GM18511 (cell line): ENCODE data around the gene INS.
"Not testable (repeated sequence)": the region's sequence is repeated elsewhere in the genome, so short reads cannot be mapped to it uniquely, and the experiment has no call there.

Experiments used
- ATAC-seq: cut with Tn5 transposase; IDR thresholded peaks from one replicate; pipeline ENCODE4 v1.9.1; 2021; ENCODE audit warnings: mild to moderate bottlenecking, moderate library complexity; ENCODE audit not compliant: unreplicated experiment

The INS gene

DNA sequence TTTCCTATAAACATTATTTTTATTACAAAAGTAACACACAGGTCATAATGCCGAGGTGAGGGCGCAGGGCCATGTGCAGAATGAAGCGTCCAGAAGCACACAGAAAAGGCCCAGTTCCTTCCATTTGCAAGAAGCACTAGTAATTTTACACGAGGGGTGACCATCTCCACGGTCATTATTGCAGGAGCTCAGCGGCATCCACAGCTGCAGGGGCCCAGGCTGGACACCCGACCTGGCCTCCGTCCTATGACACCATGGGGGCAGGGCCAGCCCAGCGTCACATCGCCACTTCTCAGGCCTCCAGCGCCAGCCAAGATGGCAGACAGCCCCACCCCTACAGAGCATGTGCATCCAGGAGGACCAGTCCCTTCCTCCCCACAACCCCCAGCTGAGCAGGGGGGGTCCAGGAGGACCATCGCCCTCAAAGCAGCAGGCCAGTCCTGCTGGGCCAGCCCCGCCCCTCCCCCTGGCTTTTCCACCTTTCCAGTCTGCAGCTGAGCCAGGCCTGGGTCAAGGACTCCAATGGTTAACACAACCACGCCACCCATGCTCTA lies 25.3 kb downstream of the INS start:
- ATAC-seq, result no peak

DNA sequence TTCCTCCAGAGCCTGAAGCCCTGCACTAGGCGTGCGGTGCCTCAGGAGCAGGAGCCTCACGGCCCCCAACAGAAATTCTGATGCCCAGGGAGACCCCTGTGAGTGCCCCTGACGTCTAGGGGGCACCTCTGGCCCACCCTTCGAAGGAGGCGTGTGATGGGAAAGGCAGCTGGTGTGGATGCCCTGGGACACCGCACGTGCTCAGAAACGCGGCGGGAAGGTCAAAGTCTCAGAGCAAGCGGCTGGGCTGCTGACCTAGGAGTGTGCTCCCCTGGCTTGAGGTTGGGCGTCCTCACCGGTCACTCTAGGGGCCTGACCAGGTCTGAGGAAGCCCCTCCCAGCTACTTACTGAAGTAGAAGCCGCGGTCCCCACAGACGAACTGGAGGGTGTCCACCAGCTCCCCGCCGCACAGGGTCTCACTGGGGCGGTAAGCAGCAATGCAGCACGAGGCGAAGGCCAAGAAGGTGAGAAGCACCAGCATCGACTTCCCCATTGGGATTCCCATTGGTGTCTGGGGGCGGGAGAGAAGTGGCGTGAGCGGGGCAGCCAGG lies 25.9 kb downstream of the INS start:
- no peak for ATAC-seq

DNA sequence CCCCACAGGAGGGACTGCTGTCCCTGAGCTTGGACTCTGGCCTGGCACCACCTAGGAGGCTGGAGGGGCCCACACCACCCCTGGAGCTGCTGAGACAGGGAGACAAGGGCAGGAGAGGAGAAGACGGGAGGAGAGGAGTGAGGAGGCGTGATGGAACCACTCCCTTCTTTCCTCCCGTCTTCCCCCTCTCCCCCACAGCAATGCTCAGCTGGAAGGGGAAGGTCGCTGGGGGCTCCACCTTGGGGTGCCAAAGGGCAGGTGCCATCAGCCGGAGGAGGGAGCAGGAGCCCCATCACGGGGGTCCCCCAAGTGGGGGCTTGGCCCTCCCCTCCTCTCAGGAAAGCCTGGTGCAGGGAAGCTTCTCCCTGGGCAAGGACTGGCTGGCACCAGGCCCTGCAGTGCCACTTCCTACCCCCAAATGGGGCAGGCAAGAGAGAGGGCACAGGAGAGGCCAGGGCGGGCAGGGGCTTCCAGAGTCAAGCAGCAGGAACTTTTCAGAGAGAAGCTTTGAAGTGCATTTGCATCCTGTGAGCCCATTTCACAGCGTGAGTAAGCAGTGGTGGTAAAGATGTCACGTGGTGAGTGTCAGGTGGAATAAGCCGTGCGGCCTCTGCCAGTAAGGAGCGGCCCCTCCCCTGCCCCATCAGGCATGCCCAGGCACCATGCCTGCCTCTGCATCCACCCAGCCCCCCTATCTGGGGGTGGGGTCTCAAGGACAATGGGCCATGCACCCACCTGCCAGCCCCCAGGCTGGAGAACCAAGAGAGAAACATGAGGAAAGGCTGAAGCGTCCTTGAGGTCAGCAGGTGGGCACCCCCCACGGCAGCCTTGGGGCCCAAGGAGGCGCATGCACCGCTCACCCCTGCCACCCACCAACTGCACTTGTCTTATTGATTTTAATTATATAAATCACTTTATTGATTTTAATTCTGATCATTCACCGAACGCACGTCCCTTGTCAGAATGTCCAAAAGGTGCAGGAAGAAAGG lies 26.7 kb downstream of the INS start:
- no peak for ATAC-seq

DNA sequence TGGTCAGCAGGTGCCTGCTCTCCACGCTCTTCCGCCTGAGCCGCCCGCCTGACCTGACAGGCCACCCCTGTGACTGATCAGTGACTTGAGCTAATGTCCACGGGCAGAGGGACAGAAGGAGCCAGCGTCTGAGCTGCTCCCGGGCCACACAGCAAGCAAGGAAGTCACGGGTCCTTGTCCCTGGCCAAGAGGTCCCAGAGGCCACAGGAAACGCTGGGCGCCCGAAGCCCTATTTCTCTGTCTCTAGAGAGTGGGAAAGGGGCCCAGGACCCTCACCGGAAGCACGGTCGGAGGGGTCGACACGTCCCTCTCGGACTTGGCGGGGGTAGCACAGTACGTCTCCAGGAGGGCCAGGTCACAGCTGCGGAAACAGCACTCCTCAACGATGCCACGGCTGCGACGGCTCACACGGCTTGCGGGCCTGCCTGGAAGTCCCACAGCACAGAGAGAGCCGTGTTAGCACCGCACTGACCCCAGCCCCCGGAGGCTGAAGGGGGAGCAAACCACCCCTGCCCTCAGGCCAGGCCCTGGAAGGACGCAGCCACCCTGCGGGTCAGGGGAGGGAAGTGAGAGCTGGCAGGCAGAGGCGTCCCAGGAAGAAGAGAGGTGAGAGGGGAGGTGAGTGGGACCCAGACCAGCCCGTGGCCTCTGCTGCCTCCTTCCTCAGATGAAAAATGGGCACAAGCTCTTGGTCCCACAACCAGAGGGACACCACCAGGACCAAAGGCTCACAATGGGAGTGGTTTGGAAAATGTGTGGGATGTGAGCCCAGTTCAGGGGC lies 27.6 kb downstream of the INS start:
- no peak for ATAC-seq

DNA sequence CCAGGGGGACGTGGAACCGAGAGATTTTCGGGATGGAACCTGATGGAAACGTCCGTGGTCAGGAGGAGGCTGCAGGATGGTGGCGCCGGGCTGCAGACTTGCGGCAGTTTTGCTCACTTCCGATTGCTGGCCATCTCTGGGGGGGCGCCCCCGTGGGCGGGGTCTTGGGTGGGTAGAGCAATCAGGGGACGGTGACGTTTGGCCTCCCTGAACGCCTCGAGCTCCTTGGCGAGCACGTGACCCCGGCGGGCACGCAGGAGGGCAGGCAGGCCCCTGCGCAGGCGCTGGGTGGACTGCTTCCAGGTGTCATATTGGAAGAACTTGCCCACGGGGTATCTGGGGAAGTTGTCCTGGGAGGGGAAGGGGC lies 28.2 kb downstream of the INS start:
- no peak for ATAC-seq

DNA sequence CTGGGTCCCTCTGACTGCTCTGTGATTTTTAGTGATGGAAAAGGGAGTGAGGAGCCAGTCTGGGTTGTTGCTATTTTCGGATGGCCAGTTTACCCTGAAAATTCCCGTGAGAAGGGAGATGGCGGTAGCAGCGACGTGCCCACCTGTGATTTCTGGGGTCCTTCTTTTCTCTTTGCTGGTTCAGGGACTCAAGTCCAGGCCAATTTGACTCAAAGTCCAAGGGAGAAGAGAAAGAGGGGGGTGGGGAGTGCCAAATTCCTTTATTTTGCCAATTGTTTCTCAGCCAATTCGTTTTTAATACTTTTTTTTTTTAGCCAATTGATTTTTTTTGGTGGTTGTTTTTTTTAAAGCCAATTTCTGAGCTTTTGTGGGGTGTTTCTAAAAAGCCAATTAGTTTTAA lies 28.8 kb downstream of the INS start:
- no peak for ATAC-seq

DNA sequence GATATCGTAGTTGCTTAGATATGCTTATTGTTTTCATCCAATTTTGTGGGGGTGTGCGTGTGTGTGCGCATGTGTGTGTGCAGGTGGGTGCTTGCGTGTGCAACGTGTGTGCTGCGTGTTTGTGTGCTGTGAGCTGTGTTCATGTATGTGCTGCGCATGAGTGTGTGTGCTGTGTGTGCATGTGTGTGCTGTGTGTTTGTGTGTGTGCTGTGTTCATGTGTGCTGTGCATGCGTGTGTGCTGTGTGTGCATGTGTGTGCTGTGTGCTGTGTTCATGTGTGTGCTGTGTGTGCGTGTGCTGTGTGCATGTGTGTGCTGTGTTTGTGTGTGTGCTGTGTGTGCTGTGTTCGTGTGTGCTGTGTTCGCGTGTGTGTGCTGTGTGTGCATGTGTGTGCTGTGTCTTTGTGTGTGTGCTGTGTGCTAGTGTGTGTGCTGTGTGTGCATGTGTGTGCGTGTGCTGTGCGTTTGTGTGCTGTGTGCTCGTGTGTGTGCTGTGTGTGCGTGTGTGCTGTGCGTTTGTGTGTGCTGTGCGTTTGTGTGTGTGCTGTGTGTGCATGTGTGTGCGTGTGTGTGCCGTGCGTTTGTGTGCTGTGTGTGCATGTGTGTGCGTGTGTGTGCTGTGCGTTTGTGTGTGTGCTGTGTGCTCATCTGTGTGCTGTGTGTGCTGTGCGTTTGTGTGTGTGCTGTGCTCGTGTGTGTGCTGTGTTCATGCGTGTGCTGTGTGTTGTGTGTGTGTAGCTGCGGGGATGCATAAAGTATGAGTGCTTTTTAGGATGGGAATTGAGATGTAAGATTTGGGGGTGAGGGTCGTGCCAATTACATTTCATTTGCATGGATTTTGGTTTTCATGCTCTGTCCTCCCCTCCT lies 29.4 kb downstream of the INS start:
- ATAC-seq, result no peak

DNA sequence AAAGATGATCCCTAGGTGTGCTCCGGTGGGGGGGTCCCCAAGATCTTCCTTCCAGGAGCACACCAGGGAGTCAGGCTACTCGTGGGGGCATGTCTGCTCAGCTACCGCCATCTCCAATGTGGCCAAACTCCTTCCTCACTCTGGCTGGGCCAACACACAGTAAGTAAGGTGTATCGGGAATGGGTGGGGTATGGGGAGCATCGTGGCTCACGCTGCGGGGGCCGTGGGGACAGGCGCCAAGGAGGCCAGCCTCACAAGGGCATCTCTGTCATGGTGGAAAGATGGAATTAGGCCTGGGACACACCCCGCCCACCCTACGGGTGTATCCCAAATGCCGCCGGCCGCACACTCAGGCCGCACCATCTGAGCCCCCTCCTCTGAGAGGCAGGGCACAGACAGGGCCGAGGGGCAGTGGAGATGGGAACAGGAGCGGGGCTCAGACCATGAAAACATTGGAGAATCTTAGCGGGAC lies 30.1 kb downstream of the INS start:
- no peak for ATAC-seq

DNA sequence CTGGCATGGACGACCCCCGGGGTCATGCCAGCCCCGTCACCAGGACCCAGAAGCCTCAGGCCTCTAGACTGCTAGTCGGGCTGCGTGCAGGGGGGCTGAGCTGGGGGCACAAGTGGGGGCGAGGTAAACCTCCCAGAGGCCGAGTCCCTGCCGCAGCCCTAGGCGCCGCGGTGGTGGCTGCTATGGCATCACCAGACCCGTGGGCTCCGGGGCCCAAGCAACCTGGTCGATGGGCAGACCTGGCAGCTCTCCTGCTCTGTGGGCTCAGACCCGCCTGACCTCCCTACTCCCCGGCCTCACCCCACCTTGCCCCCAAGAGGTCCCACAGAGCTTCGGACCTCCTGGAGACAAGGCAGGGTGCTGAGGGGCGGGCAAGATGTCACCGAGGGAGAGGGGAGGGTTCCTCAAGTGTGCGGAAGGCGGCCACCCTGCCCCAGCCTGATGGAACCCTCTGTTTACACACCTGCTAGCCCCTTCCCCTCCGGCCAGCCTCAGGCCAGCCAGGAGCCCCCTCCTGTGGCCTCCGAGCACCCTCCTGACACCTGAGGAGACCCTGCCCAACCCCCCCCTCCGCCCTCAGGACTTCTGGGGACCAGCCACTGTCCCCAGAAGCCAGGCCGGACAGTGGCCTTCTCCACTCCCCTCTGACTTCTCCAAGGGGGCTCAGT lies 31.2 kb downstream of the INS start:
- no peak for ATAC-seq

DNA sequence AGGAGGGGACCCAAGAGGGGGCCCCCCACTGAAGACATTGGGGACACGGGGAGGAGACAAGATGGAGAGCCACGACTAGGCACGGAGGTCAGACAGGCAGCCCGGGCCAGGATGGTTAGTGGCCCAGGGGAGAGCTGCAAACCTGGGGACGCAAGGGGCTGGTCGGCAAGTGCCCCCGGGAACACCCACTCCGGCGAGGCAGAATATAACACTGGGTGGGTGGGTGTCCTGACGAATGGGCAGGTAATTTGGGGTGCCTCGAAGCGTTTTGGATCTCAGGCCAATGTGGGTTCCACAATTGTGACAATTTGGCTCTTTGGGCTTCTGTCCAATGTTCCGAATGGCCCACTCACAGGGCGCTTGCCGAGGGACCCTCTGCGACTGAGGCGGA lies 31.7 kb downstream of the INS start:
- ATAC-seq, result no peak

DNA sequence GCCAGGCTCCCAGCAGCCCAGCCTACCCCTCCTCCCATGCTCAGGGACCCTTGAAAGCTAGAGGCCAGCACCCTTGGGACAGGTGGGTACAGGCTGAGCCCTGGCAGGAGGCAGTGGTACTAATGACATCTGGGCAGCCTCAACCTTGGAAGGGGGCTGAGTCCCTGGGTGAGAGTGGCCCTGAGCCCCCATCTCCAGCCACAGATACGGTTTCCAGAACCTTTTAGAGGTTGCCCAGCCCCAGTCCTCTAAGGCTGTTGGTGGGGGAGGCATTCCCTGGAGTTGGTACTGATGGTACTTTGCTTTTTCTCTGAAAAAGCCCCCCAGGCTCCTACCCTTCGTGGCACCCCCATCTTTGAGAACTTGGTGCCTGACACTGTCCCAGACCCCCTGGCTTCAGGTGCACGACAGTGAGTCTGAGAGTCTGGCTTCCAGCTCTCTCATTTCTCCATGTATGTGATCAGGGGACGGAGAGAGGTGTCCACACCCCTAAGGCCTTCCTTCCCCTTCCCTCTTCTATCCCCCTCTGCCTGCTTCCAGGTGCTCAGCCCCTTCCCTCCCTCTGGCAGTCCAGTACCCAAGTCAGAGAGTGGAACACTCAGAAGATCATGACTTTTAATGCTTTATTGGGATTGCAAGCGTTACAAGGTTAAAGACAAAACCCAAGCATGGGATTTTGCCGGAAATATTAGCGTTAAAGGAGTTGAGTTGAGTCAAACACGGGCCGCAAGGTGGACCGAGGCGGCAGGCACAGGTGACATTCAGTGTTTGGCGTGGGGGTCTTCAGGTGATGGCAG lies 32.3 kb downstream of the INS start:
- no peak for ATAC-seq

DNA sequence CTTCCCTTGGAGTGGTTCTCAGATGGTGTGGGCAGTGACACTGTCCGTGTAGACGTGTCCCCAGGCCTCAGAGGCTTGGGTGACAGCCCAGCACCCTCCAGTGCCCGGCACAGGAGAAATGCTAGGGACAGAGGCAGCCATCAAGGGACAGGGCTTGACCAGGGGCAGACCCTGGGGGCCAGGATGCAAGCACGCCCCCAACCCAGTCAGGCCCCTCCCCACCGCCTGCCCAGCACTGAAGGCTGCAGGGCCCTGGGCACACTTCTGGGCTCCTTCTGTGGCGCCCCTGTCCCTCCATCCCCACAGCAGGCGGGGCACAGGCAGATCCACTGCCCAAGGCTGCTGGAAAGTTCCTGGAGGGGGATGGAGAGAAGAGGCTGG lies 32.9 kb downstream of the INS start:
- ATAC-seq, result no peak

DNA sequence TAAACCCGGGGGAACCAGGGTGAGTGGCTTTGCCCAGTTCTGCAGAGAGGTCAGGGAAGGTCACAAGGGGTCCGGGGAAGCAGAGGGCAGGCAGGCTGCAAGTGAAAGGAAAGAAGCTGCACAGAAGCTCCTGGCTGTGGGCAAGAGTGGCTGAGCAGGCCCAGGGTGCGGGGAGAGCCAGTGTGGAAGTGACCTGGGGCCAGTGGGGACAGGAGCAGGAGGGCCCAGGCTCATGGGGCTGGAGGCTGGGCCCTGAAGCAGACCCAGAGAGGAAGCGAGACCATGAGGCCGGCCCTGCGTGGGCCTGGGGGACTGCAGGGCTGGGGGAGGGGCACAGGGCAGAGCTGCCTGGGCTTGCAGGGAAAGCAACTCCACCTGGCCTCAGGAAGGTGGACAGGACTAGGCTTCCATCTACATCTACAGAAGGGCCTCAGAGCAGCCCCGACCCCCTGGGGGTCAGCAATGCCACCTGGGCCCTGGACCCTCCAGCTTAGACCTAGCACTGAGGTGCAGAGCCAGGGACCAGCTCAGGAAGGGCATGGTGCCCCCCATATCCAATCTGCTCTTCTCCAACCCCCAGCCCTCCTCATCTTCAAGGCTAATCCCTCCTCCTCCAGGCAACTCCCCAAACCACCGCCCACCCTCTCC lies 33.4 kb downstream of the INS start:
- no peak for ATAC-seq

DNA sequence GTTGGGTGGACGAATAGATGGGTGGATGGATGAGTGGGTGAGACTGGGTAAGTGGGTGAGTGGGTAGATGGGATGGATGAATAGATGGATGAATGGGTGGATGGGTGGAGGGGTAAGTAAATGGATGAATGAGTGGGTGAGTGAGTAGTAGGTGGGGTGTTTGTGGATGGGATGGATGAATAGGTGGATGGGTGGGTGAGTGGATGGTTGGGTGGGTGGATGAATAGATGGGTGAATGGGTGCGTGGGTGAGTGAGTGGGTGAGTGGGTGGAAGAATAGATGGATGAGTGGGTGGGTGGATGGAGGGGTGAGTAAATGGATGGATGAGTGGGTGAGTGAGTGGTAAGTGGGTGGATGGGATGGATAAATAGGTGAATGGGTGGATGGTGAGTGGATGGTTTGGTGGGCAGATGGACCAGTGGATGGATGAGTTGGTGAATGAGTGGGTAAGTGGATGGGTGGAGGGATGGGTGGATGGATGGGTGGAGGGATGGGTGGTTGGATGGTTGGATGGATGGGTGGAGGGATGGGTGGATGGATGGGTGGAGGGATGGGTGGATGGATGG lies 34.4 kb downstream of the INS start:
- ATAC-seq, result no peak

DNA sequence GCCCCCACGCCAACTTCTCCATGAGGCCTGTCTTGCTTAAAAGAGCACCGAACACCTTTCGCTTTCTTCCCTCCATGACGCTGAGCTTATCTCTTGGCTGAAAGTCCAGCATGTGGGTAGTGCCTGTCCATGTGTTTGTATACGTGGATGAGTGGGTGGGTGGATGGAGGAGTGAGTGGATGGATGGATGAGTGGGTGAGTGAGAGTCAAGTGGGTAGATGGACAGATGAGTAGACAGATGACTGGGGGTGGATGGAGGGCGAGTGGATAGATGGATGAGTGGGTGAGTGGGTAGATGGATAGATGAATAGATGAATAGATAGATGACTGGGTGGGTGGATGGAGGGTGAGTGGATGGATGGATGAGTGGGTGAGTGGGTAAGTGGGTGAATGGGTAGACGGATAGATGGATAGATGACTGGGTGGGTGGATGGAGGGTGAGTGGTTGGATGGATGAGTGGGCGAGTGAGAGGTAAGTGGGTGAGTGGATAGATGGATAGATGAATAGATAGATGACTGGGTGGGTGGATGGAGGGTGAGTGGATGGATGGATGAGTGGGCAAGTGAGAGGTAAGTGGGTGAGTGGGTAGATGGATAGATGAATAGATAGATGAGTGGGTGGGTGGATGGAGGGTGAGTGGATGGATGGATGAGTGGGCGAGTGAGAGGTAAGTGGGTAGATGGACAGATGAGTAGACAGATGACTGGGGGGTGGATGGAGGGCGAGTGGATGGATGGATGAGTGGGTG lies 36.1 kb downstream of the INS start:
- not testable (repeated sequence) for ATAC-seq

DNA sequence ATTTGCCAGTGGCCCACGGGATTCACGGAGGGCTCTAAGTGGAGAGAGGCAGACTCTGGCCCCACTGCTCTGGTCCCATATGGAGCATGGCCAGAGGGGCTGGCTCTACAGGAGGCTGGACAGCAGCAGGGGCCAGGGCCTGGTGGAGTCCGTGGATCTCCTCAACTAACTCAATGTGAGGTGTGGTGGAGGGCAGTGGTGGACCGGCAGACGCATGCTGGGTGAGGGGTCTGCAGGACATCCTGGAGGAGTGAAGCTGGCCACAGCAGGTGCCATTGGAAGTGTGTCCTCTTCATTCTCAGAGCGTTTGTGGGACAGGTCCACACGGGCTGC lies 37.4 kb downstream of the INS start:
- no peak for ATAC-seq

DNA sequence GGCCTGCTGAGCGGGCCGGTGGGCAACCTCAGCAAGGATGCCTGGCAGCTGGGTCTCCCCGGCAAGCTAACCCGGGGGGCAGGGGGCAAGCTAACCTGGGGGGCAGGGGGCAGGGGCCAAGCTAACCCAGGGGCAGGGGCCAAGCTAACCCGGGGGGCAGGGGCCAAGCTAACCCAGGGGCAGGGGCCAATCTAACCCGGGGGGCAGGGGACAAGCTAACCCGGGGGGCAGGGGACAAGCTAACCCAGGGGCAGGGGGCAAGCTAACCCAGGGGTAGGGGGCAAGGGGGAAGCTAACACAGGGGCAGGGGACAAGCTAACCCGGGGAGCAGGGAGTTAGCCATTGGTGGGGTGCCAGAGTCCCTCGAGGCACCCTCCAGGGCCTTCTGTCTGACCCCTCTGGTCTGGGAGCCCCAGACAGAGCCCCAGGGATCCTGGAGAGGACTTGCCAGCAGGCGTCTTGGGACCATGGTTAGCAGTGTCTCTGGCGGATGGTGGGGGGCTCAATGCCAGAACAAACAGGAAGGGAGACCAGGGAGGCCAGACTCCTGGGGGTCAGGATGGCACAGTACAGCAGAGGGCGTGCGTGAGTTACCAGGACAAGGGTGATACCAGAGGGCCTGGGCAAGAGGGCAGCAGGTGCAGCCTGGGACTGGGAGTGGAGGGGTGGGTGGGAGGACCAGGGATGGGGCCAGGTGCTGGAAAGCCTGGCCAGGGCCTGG lies 37.9 kb downstream of the INS start:
- ATAC-seq, result no peak
